NT2/D1 (cell line): ENCODE results near the gene IL16.
"Not testable (repeated sequence)": the region's sequence is repeated elsewhere in the genome, so short reads cannot be mapped to it uniquely, and the experiment has no call there.

Source experiments
- DNase-seq: peaks from one replicate; pipeline ENCODE4 v3.0.0-alpha.2; 2011; ENCODE audit warnings: low read depth, low spot score
- H3K27me3 ChIP-seq: 2 replicates; pipeline ENCODE4 v1.6.0; 2011; ENCODE audit warnings: mild to moderate bottlenecking; ENCODE audit not compliant: insufficient read length, insufficient read depth
- H3K36me3 ChIP-seq: 2 replicates; pipeline ENCODE4 v1.6.1; 2011; ENCODE audit warnings: mild to moderate bottlenecking, low read length, mixed read lengths; ENCODE audit not compliant: insufficient read depth, insufficient read length
- H3K4me1 ChIP-seq: 2 replicates; pipeline ENCODE4 v1.5.1; 2011; ENCODE audit not compliant: insufficient read depth, insufficient read length
- H3K4me3 ChIP-seq: 2 replicates; pipeline ENCODE4 v1.5.1; 2011; ENCODE audit warnings: low read depth; ENCODE audit not compliant: insufficient read length
- H3K9ac ChIP-seq: 2 replicates; pipeline ENCODE4 v1.6.0; 2011; ENCODE audit warnings: low read depth; ENCODE audit not compliant: insufficient read length
- H3K9me3 ChIP-seq: 2 replicates; pipeline ENCODE4 v1.5.1; 2011; ENCODE audit warnings: mild to moderate bottlenecking, low read length; ENCODE audit not compliant: insufficient read depth
- SUZ12 ChIP-seq: IDR thresholded peaks from 2 replicates; pipeline ENCODE4 v1.6.1; 2011; ENCODE audit not compliant: insufficient read length, insufficient read depth; ENCODE audit errors: extremely low read depth
- YY1 ChIP-seq: IDR thresholded peaks from 2 replicates; pipeline ENCODE4 v1.6.1; 2011; ENCODE audit not compliant: insufficient read length, insufficient read depth
- ZNF274 ChIP-seq: IDR thresholded peaks from 2 replicates; pipeline ENCODE4 v1.6.1; 2011; ENCODE audit warnings: mild to moderate bottlenecking, low read depth, low read length

The IL16 gene

DNA sequence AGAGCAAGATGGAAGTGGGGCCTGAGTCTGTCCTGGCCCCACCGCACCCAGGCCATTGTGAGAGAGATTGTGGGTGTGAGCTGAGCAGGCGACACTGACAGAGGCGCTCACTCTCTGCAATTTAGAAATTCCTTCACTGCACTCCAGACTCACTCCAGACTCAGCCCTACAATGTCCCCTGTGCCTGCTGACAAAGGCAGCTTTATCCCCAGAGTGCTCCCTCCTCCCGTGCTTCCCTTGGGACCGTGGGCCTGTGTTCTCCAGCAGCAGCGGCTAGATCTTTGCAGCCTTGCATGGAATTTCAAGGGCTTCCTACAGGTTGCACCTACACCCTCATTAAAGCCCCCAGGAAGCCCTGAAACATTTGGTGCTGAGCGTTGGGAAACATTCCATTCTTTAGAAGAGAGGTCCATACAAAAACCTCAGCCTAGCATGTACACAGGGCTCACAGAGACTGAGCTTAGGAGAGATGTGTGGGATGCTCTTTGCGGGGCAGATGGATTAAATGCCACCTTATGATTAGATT, 1.3 kb upstream of the IL16 start:
- no peak for DNase-seq
- Histone ChIP-seq H3K27me3 (no peaks in the 10 kb centered on the region), H3K4me3 (no peak overlapping the region), H3K9me3 (no peaks in the 10 kb centered on the region), H3K4me1 (peaks cover 3% of the 10 kb centered on the region), H3K9ac (no peak overlapping the region), H3K36me3 (no peaks in the 10 kb centered on the region)
- no peak for TF ChIP-seq YY1
- TF ChIP-seq ZNF274: no peak
- no peak for TF ChIP-seq SUZ12

DNA sequence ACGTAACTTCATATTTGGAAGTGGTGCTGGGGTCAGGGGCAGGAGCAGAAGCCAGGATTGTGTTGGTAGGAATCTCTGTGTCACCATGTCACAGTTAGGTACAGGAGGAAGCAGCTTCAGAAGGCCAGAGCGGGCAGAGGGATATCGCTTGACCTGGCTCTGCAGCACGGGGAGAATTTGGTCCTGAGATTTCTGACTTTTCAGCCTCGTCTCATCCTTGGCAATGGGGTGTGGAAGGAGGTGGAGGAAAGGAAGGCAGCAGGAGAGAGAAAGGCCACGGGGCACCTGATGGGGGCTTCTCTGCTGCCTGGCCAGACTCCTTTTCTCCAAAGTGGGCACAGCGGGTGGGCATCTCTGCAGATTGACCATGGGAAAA, 564 bp downstream of the IL16 start:
- Histone ChIP-seq H3K4me1 (peaks cover 3% of the 10 kb centered on the region), H3K4me3 (no peak overlapping the region), H3K9ac (no peak overlapping the region), H3K9me3 (no peaks in the 10 kb centered on the region), H3K27me3 (no peaks in the 10 kb centered on the region), H3K36me3 (no peaks in the 10 kb centered on the region)
- TF ChIP-seq YY1 (no peak), SUZ12 (no peak), ZNF274 (no peak)
- no peak for DNase-seq

DNA sequence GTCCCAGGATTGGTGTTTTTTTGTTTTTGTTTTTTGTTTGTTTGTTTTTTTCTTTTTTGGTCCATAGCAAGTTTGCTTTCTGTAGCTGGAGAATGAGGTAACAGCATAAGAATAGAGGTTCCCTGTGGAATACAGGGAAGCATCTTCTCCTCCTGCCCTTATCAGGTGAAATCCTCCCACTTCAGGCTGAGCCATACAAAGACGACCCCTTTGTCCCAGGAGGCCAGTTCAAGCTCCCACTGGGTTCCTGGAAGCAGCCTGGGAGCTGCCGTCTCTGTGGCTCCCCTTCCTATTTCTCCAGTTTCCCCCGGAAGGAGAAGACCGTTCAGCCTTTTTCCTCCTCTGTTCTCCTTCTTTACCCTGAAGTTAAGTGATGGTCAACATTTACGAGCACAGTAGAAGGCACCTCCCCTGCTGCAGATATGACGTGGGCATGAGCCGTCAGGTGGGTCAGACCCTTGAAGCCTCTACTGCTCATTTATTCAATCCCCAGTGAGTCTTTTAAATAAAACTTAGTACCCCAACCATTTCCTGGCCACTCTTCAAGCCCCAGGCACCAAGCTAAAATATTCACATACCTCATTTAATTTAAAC, 1.1 kb downstream of the IL16 start:
- TF ChIP-seq YY1 (no peak), ZNF274 (no peak), SUZ12 (no peak)
- DNase-seq: no peak

GRCh38 chr15:81199031-81199779, 2.5 kb downstream of the IL16 start:
- no peak for TF ChIP-seq YY1
- TF ChIP-seq SUZ12: no peak
- no peak for TF ChIP-seq ZNF274
- no peaks in the 10 kb centered on the region for H3K9me3 ChIP-seq
- DNase-seq: no peak

More for the DNA sequence above, 1.1 kb downstream of the IL16 start:
- Histone ChIP-seq H3K9ac (no peak overlapping the region), H3K36me3 (no peaks in the 10 kb centered on the region), H3K27me3 (no peaks in the 10 kb centered on the region), H3K9me3 (no peaks in the 10 kb centered on the region), H3K4me1 (peaks cover 3% of the 10 kb centered on the region), H3K4me3 (no peak overlapping the region)

DNA sequence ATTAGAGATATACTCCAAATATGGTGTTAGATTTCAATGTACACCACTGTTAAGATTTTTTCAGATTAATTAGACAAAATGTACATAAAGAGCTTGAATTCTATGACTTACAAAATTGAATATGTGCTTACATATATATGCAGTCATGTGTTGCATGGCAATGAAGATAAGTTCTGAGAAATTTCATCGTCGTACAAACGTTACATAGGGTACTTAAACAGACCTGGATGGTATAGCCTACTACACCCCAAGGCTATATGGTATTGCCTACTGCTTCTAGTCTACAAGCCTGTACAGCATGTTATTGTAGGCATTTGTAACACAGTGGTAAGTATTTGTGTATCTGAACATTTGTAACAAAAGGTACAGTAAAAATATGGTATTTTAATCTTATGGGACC, 9.3 kb downstream of the IL16 start:
- Histone ChIP-seq H3K9me3 (peaks cover 7% of the 10 kb centered on the region; the same call in 1 of the 2 replicates), H3K9ac (no peak overlapping the region), H3K27me3 (no peaks in the 10 kb centered on the region), H3K4me3 (no peak overlapping the region), H3K36me3 (no peaks in the 10 kb centered on the region), H3K4me1 (no peaks in the 10 kb centered on the region)
- no peak for DNase-seq
- no peak for TF ChIP-seq SUZ12
- no peak for TF ChIP-seq YY1
- no peak for TF ChIP-seq ZNF274

More at GRCh38 chr15:81199031-81199779, 2.5 kb downstream of the IL16 start:
- H3K4me1 ChIP-seq: peaks cover 3% of the 10 kb centered on the region
- H3K27me3 ChIP-seq: no peaks in the 10 kb centered on the region
- no peak overlapping the region for H3K9ac ChIP-seq
- H3K4me3 ChIP-seq: no peak overlapping the region
- H3K36me3 ChIP-seq: no peaks in the 10 kb centered on the region

GRCh38 chr15:81207987-81208386, 11.3 kb downstream of the IL16 start:
- DNase-seq: not testable (repeated sequence)

GRCh38 chr15:81209635-81210034, 13.0 kb downstream of the IL16 start:
- H3K4me1 ChIP-seq: no peaks in the 10 kb centered on the region
- H3K9ac ChIP-seq: no peak overlapping the region
- no peaks in the 10 kb centered on the region for H3K36me3 ChIP-seq
- H3K4me3 ChIP-seq: no peak overlapping the region
- peaks cover 14% of the 10 kb centered on the region; the same call in 1 of the 2 replicates for H3K9me3 ChIP-seq
- DNase-seq: no peak
- TF ChIP-seq SUZ12 (no peak), ZNF274 (no peak), YY1 (no peak)
- H3K27me3 ChIP-seq: no peaks in the 10 kb centered on the region

More at GRCh38 chr15:81207987-81208386, 11.3 kb downstream of the IL16 start:
- H3K36me3 ChIP-seq, H3K9me3 ChIP-seq, H3K27me3 ChIP-seq, H3K9ac ChIP-seq, H3K4me1 ChIP-seq, H3K4me3 ChIP-seq: not testable (repeated sequence)
